Panc1 (cell line): ENCODE measurements around the gene CXCL16.

ENCODE experiments used
- TF ChIP-seq, protein P1 (sequence below): fragments of 450-650 bp; IDR thresholded peaks from 2 replicates; pipeline ENCODE4 v1.5.1; 2017; ENCODE audit warnings: mild to moderate bottlenecking
- TF ChIP-seq, protein P2 (sequence below), 2 experiments: IDR thresholded peaks; 2 replicates each; pipeline ENCODE4 v1.6.1; 2011 to 2012; ENCODE audit warnings: low read depth in 2 of 2, control low read depth in 1 of 2, low read length in 1 of 2, mild to moderate bottlenecking in 1 of 2, moderate library complexity in 1 of 2; ENCODE audit not compliant: insufficient read depth in 1 of 2

DNA sequence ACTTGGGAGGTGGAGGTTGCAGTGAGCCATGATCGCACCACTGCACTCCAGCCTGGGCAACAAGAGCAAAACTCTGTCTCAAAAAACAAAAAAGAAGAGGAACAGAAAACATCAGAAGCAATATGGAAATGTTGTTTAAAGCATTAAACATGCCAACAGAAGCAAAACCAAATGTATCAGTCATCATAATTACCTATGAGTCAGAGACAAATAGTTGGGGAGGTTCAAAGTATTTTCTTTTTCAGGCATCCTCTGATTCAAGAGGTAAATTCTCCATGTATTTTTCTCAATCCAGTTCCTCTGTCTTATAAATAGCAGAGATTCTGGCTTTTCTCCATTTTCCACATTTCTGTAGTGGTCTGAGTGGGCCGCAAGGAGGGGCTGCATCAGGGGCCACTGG is 29.9 kb upstream of the CXCL16 start:
- TF ChIP-seq, protein P1, sequence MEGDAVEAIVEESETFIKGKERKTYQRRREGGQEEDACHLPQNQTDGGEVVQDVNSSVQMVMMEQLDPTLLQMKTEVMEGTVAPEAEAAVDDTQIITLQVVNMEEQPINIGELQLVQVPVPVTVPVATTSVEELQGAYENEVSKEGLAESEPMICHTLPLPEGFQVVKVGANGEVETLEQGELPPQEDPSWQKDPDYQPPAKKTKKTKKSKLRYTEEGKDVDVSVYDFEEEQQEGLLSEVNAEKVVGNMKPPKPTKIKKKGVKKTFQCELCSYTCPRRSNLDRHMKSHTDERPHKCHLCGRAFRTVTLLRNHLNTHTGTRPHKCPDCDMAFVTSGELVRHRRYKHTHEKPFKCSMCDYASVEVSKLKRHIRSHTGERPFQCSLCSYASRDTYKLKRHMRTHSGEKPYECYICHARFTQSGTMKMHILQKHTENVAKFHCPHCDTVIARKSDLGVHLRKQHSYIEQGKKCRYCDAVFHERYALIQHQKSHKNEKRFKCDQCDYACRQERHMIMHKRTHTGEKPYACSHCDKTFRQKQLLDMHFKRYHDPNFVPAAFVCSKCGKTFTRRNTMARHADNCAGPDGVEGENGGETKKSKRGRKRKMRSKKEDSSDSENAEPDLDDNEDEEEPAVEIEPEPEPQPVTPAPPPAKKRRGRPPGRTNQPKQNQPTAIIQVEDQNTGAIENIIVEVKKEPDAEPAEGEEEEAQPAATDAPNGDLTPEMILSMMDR: no peak
- TF ChIP-seq, protein P2, sequence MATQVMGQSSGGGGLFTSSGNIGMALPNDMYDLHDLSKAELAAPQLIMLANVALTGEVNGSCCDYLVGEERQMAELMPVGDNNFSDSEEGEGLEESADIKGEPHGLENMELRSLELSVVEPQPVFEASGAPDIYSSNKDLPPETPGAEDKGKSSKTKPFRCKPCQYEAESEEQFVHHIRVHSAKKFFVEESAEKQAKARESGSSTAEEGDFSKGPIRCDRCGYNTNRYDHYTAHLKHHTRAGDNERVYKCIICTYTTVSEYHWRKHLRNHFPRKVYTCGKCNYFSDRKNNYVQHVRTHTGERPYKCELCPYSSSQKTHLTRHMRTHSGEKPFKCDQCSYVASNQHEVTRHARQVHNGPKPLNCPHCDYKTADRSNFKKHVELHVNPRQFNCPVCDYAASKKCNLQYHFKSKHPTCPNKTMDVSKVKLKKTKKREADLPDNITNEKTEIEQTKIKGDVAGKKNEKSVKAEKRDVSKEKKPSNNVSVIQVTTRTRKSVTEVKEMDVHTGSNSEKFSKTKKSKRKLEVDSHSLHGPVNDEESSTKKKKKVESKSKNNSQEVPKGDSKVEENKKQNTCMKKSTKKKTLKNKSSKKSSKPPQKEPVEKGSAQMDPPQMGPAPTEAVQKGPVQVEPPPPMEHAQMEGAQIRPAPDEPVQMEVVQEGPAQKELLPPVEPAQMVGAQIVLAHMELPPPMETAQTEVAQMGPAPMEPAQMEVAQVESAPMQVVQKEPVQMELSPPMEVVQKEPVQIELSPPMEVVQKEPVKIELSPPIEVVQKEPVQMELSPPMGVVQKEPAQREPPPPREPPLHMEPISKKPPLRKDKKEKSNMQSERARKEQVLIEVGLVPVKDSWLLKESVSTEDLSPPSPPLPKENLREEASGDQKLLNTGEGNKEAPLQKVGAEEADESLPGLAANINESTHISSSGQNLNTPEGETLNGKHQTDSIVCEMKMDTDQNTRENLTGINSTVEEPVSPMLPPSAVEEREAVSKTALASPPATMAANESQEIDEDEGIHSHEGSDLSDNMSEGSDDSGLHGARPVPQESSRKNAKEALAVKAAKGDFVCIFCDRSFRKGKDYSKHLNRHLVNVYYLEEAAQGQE (IDR thresholded peaks at IDR 0.05; ENCODE audit: insufficient read depth in 1 of 2, low read depth in 2 of 2, low read length in 1 of 2): no peak
